GM21619 (cell line): Measurements from ENCODE around the gene MUSK.
"Not testable (repeated sequence)": the region's sequence is repeated elsewhere in the genome, so short reads cannot be mapped to it uniquely, and the experiment has no call there.

ENCODE experiments used
- ATAC-seq: cut with Tn5 transposase; IDR thresholded peaks from one replicate; pipeline ENCODE4 v1.9.1; 2021; ENCODE audit not compliant: unreplicated experiment

Gene MUSK

GRCh38 chr9:110807956-110808598 lies 139.5 kb downstream of the MUSK start:
- ATAC-seq = peak; percentile 68

DNA sequence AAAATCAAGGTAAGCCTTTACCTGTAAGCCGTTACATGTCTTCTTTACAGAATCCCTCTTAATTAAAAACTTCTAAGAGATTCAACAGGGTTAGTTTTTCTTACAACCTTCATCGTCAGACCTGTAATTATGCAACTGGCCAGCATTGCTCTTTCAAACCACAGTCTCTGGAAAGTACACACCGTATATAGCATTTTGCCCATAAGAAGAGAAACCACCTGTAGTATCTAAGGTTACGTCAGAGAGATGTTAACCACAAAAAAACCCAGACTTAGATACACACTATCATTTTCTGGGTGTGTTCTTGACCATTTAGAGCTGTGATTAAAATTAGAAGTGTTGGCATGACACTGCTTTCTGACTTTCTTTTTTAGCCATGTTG lies 140.0 kb downstream of the MUSK start:
- ATAC-seq = peak; percentile 93

GRCh38 chr9:110809038-110809595 lies 140.5 kb downstream of the MUSK start:
- ATAC-seq = peak; percentile 34

- no peak for ATAC-seq
Measured at GRCh38 chr9:110810262-110810976, 141.8 kb downstream of the MUSK start.

DNA sequence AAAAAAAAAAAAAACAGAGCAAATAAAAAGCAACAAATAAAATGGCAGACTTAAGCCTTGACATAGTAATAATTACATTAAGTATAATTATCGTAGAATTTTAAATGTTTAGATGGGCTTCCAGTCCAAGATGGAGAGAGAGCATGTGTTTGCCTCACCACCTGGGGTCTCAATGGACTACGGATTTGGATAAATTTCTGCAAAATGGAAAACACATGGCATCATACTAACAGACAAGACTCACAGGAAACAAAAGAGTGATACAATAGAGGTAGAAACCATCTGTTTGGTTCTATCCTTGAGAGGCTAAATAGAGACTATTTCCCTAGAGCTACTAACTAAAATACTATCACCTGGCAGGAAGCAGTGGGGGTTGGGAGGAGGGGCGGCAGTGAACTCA lies 144.3 kb downstream of the MUSK start:
- ATAC-seq = no peak

GRCh38 chr9:110814159-110814558 lies 145.6 kb downstream of the MUSK start:
- no peak for ATAC-seq

GRCh38 chr9:110815361-110815760 lies 146.8 kb downstream of the MUSK start:
- ATAC-seq = no peak

DNA sequence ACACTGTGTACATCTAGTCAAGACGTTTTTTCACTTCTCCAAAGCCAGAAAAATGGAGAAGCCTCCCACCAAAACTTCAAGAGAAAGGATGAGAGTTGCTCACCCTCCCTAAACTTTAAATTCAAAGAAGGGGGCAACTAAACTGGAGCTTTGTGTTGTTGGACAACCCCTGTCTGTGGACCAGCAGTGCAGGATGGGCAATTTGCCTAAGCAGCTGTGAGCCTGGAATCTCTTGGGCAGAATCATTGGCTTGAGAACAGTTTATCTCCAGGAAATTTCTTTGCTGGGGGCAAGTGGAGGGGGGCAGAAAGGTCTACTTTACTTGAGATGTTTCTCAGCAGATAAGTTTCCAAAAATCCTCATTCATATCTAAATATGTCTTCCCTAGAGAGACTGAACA lies 151.8 kb downstream of the MUSK start:
- ATAC-seq = no peak

- peak; percentile 94 for ATAC-seq
Measured at GRCh38 chr9:110821064-110821463, 152.5 kb downstream of the MUSK start.

DNA sequence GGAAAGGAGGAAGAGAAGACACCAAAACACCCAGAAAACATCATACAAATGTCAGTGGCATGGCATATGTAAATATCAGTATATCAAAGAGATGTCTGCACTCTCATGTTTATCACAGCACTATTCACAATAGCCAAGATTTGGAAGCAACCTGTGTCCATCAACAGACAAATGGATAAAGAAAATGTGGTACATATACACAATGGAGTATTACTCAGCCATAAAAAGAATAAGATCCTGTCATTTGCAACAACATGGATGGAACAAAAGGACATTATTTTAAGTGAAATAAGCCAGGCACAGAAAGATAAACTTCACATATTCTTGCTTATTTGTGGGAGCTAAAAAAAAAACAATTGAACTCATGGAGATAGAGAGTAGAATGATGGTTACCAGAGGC lies 156.5 kb downstream of the MUSK start:
- not testable (repeated sequence) for ATAC-seq

DNA sequence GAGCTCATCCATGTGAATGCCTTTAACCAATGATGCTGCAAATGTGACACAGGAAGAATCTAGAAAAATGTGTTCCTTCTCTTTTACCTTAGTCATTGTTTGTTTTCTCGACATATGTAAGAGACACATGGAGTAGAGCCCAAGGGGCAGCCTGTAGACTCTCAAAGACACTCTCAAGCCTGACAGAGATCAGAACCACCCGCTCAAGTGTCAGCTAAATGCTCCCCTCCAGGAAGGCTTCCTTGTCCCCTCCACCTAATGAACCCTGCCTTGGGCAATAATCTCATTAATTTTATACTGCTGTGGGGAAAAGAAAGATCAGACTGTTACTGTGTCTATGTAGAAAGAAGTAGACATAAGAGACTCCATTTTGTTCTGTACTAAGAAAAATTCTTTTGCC lies 157.4 kb downstream of the MUSK start:
- no peak for ATAC-seq

- ATAC-seq = not testable (repeated sequence)
Measured at GRCh38 chr9:110826400-110826799, 157.8 kb downstream of the MUSK start.

- ATAC-seq = no peak
Measured at GRCh38 chr9:110828264-110828663, 159.7 kb downstream of the MUSK start.

GRCh38 chr9:110830495-110830894 lies 161.9 kb downstream of the MUSK start:
- no peak for ATAC-seq

- ATAC-seq = no peak
Measured at GRCh38 chr9:110832926-110833325, 164.3 kb downstream of the MUSK start.

- ATAC-seq = no peak
Measured at GRCh38 chr9:110835404-110835803, 166.8 kb downstream of the MUSK start.

GRCh38 chr9:110835859-110836271 lies 167.3 kb downstream of the MUSK start:
- ATAC-seq = no peak

GRCh38 chr9:110837401-110838005 lies 168.9 kb downstream of the MUSK start:
- peak; percentile 66 for ATAC-seq

DNA sequence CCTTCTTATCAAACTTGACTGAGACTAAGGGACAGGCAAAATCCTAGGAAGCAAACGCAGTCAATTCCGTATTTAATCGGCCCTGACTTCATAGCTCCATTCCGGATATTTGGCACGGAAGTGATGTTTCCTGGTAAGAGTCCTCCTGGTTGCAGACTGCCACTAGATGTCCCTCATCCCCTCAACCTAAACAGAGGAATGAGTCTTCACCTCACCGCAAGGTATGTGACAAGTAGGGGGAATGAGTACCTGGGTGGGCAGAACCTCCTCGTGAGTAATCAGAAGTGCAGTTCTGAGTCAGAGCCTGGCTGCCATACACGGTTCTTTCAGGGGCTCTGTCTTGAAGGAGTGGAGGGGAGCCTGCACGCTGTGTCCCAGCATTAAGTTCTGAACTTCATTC lies 173.6 kb downstream of the MUSK start:
- ATAC-seq = no peak

DNA sequence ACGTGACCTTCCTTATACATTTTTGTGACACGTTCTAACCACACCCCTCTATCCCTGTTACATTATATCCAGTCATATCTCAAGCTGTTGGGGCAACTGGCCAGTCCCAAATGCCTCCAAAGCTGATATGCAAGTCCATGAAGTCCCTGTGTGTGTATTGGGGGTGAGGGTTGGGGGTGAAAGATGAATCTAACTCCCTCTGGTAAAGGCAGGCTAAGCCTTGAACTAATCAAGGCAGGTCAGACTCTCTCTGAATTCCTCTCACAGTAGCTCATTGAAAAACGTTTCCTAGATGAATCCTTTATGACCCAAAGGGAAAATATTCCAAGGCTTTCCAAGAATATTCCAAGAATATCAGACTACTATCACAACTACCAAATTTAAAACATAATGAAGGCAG lies 174.4 kb downstream of the MUSK start:
- no peak for ATAC-seq

- ATAC-seq = no peak
Measured at GRCh38 chr9:110844121-110844520, 175.5 kb downstream of the MUSK start.

DNA sequence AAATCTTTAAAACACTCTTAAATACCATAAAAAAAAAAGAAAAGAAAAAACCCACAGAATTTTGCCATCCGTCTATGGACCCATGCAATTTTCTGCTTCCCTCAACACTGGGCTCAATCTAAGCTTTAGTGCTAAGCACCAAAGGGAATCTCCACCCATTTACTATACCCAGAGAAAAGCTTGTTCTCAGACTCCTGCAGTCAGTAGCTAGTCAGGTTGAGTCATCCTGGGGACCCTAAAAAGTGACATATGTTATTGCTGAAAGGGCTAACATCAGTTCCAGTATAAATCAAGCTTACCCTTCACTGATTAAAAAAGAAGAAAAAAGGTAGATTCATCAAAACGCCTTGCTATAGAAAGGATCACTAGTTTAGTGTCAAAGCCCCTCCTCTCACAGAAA lies 177.6 kb downstream of the MUSK start:
- ATAC-seq = no peak
